ENCODE measurements around the gene PAX7.
"Not testable (repeated sequence)": the region's sequence is repeated elsewhere in the genome, so short reads cannot be mapped to it uniquely, and the experiment has no call there.

Gene PAX7

GRCh38 chr1:18630511-18631495, at the start of gene PAX7:
TSS of gene PAX7 (plus strand) at chr1:18630846. CDS start at chr1:18631604, 758 bp downstream.
- DNase-seq (ENCODE audit: low read depth, low spot score), result peak; percentile 89

- no peak for DNase-seq (ENCODE audit: low read depth, low spot score)
These were observed 49.2 kb upstream of the PAX7 start for GRCh38 chr1:18581420-18581880.

- no peak for DNase-seq (ENCODE audit: low read depth, low spot score)
These were observed 47.8 kb upstream of the PAX7 start for GRCh38 chr1:18582890-18583289.

- DNase-seq (ENCODE audit: low read depth, low spot score), result no peak
These were observed 47.2 kb upstream of the PAX7 start for GRCh38 chr1:18583326-18583941.

- DNase-seq (ENCODE audit: low read depth, low spot score), result not testable (repeated sequence)
These were observed 44.6 kb upstream of the PAX7 start for GRCh38 chr1:18586016-18586415.

- no peak for DNase-seq (ENCODE audit: low read depth, low spot score)
These were observed 42.6 kb upstream of the PAX7 start for GRCh38 chr1:18588093-18588492.

GRCh38 chr1:18592368-18592767, 38.3 kb upstream of the PAX7 start:
- no peak for DNase-seq (ENCODE audit: low read depth, low spot score)

- DNase-seq (ENCODE audit: low read depth, low spot score), result no peak
These were observed 33.2 kb upstream of the PAX7 start for GRCh38 chr1:18597160-18598042.

- DNase-seq (ENCODE audit: low read depth, low spot score), result no peak
These were observed 31.6 kb upstream of the PAX7 start for GRCh38 chr1:18599086-18599485.

- DNase-seq (ENCODE audit: low read depth, low spot score), result no peak
These were observed 30.9 kb upstream of the PAX7 start for GRCh38 chr1:18599704-18600103.

GRCh38 chr1:18602533-18603211, 28.0 kb upstream of the PAX7 start:
- no peak for DNase-seq (ENCODE audit: low read depth, low spot score)

GRCh38 chr1:18603212-18603852, 27.3 kb upstream of the PAX7 start:
- DNase-seq (ENCODE audit: low read depth, low spot score), result no peak

- no peak for DNase-seq (ENCODE audit: low read depth, low spot score)
These were observed 24.0 kb upstream of the PAX7 start for GRCh38 chr1:18606443-18607288.

- no peak for DNase-seq (ENCODE audit: low read depth, low spot score)
These were observed 23.3 kb upstream of the PAX7 start for GRCh38 chr1:18607289-18607760.

- no peak for DNase-seq (ENCODE audit: low read depth, low spot score)
These were observed 22.1 kb upstream of the PAX7 start for GRCh38 chr1:18608534-18608933.

- no peak for DNase-seq (ENCODE audit: low read depth, low spot score)
These were observed 19.3 kb upstream of the PAX7 start for GRCh38 chr1:18611311-18611710.

GRCh38 chr1:18612073-18612472, 18.6 kb upstream of the PAX7 start:
- DNase-seq (ENCODE audit: low read depth, low spot score), result no peak

GRCh38 chr1:18614069-18614735, 16.4 kb upstream of the PAX7 start:
- DNase-seq (ENCODE audit: low read depth, low spot score), result no peak
